Activated CD4-positive, alpha-beta T cell treated with anti-CD3 and anti-CD28 coated beads for 24 hours (primary cell): Measurements from ENCODE around the gene ARHGAP30.
"Not testable (repeated sequence)": the region's sequence is repeated elsewhere in the genome, so short reads cannot be mapped to it uniquely, and the experiment has no call there.

Experiments used
- DNase-seq, 2 donors: peaks; one replicate each; pipeline ENCODE4 v3.0.0-alpha.2; 2020; ENCODE audit warnings: low read depth in 2 of 2

ARHGAP30 gene, protein sequence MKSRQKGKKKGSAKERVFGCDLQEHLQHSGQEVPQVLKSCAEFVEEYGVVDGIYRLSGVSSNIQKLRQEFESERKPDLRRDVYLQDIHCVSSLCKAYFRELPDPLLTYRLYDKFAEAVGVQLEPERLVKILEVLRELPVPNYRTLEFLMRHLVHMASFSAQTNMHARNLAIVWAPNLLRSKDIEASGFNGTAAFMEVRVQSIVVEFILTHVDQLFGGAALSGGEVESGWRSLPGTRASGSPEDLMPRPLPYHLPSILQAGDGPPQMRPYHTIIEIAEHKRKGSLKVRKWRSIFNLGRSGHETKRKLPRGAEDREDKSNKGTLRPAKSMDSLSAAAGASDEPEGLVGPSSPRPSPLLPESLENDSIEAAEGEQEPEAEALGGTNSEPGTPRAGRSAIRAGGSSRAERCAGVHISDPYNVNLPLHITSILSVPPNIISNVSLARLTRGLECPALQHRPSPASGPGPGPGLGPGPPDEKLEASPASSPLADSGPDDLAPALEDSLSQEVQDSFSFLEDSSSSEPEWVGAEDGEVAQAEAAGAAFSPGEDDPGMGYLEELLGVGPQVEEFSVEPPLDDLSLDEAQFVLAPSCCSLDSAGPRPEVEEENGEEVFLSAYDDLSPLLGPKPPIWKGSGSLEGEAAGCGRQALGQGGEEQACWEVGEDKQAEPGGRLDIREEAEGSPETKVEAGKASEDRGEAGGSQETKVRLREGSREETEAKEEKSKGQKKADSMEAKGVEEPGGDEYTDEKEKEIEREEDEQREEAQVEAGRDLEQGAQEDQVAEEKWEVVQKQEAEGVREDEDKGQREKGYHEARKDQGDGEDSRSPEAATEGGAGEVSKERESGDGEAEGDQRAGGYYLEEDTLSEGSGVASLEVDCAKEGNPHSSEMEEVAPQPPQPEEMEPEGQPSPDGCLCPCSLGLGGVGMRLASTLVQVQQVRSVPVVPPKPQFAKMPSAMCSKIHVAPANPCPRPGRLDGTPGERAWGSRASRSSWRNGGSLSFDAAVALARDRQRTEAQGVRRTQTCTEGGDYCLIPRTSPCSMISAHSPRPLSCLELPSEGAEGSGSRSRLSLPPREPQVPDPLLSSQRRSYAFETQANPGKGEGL

DNA sequence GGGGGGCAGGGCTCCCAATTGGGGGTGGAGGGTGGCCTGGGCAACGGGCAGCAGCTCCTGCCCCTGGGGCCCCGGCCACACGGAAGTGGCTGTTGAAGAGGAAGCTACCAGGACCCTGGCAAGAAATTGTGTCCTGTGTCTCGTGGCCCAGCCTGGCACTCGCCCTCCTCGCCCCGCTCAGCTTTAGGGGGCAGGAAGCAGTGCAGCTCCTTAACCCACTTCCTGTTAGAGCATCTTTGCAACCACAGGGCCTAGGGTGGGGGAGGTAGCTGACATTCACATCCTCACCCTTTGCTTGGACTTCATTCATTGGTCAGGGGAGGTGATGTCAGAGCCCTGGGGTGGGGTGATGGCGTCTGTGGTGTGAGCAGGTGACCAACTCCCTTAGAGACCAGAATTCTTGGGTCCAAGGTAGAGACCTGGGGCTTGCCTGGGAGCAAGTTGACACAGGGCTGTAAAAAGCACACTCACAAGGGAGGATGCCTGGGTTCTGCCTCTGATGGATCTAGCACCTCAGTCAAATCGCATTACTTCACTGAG, at the start of gene ARHGAP30:
TSS of gene ARHGAP30 (minus strand) at position 161 of the 540 bp plus-strand sequence. CDS start 267 bp downstream, outside the sequence.
- peak; percentile 61 to 69 for DNase-seq

DNA sequence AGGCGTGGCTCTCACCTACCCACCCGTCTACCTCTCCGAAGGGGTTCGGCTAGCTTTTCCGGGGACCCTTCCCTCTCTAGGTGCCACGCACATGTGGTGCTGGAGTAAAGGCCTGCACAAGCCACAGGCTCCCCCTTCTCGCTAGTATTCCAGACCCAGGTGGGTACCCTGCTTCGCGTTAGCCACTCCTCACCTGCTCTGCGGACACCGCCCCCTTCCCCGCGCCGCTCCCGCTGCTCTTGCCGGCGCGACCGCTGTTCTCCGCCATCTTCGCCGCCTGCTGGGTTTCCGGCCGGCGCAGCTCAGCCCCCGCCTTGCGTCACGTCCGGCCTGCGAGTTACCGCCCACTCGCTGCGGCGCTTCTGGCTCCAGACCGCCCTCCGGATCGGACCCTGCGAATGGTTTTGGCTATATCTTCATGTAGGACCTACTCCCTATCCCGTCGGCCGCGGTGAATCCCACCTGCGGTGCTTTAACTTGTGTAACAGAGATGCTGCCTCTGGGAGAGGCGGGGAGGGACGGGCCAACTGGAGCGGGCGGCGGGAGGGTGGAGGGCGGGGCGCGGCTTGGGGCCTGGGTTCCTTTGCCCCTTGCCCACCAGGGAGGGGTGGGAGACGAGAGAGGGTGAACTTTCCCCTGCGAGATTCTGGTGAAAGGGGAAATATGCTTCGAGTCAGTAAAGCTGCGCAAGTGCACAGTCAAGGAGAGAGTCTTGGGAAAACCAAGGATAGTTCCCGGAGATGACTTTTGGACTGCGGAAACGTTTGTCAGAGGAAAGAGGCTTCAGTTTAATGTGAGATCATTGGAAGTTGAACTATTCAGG, 48.3 kb upstream of the ARHGAP30 start, which contains the start of the genes NIT1 and PFDN2:
TSS of gene NIT1 (plus strand) at position 347 of the 823 bp plus-strand sequence. CDS start at position 419, 72 bp downstream.
TSS of gene PFDN2 (minus strand) at position 279 of the 823 bp plus-strand sequence. CDS start at position 268, 11 bp downstream.
- DNase-seq = peak; percentile 72 to 82

DNA sequence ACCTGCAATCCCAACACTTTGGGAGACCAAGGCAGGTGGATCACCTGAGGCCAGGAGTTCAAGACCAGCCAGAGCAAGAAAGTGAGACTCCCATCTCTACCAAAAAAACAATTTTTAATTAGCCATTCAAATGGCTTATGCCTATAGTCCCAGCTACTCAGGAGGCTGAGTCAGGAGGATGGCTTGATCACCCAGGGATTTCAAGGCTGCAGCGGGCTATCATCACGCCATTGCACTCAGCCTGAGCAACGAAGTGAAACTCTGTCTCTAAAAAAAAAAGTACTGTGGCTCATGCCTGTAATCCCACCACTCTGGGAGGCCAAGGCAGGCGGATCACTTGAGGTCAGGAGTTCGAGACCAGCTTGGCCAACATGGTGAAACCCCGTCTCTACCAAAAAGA, 46.3 kb upstream of the ARHGAP30 start:
- DNase-seq = not testable (repeated sequence)

DNA sequence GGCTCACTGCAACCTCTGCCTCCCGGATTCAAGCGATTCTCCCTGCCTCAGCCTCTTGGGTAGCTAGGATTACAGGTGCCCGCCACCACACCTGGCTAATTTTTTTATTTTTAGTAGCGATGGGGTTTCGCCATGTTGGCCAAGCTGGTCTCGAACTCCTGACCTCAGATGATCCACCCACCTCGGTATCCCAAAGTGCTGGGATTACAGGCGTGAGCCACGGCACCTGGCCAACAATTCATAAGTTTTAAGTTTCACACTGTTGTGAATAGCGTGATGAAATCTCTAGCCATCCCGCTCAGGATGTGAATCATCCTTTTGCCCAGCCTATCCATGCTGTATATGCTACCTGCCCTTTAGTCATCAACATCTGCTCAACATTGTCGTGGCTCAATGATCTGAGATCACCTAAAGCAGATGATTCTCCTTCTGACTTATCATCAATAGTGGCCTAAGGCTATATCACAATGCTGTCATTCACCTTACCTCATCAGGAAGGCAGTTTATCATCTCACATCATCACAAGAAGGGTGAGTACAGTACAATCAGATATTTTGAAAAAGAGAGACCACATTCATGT, 45.5 kb upstream of the ARHGAP30 start:
- no peak for DNase-seq

DNA sequence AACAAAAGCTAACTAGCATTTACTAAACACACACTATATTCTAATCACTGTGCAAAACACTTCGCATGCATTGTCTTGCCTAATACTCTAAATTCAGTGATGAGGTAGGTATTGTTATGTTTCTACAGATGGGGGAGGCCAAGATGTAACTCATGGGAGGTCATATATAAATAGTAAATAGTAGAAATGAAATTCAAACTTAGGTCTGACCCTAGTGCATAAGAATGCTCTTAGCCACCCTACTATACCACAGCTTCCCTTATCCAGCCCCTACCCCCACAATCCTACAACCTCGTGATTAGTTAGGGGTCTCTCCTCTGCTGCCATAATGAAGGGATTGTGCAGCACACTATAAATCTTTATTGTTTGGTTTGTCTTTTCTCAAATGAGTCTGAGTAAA, 44.9 kb upstream of the ARHGAP30 start:
- no peak for DNase-seq

DNA sequence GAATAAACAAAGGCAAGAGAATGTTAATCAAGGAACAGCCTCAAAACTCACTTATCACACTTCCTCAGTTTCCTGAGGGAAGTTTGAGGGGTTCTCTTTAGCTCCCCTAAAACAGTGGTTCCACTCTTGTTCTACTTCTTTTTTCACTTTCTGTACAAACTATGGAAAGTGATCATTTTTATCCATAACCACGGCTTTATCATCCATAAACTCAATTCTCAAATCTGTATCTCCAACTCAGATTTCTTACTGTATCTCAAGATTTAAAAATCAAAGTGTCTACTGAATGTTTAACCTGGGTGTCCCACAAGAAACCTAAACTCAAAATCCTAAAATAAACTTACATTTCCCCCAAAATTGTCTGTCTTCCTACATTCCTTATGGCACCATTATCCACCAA, 44.2 kb upstream of the ARHGAP30 start:
- no peak for DNase-seq

DNA sequence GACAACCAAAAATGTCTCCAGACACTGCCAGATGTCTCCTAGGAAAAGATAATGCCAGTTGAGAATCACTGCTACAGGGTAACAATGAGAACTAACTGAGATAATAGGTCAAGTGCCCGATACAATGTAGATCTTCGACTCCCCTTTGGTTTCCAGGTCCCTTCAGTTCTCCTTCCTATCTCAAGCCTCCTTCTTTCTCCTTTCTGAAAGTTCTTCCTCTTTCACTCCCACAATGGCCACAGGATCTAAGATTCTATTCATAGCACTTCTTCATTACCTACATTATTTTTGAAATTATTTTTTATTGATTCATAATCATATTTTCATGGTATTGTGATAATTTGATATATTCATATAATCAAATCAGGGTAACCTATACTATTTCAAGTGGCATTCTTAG, 41.8 kb upstream of the ARHGAP30 start:
- no peak for DNase-seq

DNA sequence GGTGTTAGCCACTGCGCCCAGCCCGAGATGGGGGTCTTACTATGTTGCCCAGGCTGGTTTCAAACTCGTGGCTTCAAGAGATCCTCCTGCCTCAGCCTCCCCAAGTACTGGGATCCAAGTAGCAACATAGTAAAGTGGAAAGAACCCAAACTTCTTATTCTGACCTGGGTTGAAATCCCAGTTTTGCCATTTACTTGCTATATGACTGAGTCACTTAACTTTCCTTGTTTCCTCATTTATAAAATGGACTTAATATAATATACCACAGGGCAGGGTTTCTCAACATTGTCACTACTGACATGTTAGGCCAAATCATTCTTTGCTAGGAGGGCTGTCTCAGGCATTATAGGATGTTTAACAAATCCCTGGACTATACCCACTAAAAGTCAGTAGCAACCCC, 41.4 kb upstream of the ARHGAP30 start:
- DNase-seq = no peak

DNA sequence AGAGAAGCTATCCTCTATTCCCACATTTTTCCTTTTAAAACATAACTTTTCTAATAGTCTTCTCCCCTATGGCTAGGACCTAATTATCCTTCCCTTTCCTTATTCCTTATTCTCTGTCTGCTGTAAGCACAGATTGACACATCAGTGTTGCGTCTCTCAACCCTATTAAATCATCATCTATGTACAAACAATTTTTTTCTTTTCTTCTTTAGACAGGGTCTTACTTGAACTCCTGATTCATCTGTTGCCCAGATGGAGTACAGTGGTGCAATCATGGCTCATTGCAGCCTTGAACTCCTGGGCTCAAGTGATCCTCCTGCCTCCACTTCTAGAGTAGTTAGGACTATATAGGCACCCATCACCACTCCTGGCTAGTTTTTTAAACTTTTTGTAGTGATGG, 36.7 kb upstream of the ARHGAP30 start:
- no peak for DNase-seq

DNA sequence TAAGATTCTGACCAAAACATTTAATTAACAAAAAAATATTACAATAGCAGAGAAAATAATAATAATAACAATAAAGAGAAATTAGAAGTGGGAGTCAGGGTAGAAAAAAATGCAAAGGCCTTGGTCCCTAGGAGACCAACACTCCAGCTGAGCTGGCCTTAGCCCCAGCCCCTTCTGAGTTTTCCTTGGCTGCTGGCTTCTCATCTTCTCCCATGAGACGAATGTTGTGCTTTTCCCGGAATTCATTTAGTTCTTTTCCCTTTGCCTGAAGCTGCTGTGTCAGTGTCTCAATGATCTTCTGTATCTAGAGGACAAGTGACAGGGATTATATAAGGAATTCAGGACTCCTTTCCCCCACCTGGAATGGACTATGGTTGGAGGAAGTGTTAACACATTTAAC, 30.9 kb upstream of the ARHGAP30 start:
- DNase-seq = no peak

DNA sequence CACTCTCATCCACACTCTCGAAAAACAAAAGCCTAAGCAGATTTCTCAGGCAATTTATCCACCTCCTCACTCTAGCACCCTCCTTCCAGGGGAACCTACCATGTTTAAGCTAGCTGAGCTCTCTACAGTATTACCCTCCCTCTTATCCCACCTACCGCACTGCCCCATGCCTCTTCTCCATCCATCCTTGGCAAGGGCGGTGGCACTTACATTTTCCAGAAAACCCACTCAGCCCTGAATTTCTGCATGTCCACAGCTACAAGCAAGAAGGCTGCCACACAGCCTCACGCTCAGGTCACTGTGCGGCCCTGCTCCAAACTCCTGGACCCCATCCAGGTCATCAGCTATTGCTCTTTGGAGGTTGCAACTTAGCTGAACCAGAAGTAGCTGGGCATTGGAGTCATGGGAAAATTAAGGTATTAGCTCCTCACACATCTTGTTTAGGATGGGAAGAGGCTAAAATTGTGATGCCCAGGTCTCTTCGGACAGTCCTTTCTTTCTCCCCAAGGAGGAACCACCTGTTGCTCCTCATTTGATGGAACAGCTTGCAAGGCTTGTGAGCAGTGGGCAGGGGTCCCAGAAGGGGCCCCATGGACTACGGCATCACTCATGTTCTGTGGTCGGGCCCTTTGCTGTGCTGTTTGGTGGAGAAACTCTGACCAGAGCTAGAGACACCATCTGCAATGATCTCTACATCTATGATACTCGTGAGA, 29.6 kb upstream of the ARHGAP30 start:
- no peak for DNase-seq

DNA sequence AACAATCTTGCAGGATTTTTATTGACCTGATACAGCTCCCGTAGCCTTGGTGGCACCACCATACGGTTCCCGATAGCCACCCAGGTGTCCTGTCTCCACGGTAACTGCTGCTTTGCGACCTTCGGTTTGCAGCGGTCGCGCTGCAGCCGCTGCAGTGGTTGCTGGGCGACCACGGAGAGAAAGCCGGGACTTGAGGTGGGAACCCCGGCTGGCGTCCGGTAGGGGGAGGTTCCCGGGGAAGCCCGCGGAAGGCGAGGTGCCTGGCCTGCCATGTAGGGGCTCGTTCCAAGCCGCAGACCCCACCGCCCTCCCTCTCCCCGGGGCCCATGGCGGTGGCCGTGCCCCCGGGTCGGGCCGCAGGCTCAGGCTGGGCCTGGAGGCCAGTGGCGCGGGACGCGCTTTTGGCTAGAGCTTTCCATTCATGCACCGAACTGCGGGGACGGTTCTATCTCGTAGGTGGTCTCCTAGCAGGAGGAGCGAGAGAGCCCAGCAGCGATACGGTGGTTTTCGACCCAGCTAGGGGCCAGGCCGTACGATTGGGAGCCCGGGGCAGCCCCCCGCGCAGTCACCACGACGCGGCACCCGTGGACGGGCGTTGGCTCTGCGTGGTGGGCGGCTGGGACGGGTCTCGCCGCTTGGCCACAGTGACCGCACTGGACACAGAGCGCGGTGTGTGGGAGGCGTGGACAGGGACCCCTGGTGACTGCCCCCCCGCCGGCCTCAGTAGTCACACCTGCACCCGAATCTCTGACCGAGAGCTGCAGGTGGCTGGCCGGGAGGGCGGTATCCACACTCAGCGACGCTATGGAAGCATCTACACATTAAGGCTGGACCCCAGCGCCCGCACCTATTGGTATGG, 28.7 kb upstream of the ARHGAP30 start, which contains the start of gene KLHDC9:
TSS of gene KLHDC9 (plus strand) at position 152 of the 859 bp plus-strand sequence. CDS start at position 327, 175 bp downstream.
- peak; percentile 36 to 52 for DNase-seq

DNA sequence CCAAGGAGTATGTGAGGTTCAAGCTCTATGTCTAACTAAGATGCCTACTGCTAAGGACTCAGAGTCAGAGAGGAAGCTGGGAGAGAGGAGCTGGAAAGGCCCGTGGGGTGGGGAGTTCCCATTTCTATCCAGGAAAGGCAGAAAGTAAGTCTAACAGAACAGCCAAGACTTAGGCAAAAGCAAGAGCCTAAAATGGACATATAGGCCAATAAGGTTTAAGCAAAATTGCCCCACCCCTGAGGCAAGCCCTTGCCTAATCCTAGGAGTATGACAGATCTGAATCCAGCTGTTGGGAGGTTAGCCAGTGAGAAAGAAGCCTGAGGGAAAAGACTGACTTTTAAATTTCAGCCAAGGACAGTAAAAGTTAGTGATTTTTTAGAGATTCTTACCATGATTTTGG, 26.8 kb upstream of the ARHGAP30 start:
- DNase-seq = no peak

DNA sequence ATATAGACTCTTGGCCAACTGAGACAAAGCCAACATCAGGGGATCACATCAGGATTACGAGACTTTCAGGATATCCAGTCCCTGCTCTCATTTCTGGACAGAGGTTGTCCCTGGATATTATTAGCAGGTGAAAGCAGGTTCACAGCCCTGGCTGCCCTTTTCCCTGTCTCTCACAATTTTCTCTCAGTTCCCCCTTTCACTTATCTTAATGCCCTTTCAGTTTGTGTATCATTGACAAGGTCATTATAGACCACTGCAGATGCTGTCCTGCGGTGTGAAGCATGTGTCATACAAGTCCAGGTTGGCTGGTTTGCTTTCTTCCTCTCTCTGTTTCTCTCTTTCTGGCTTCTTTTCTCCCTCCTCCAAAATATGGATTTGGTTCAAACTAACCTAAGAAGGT, 26.3 kb upstream of the ARHGAP30 start:
- DNase-seq = no peak

DNA sequence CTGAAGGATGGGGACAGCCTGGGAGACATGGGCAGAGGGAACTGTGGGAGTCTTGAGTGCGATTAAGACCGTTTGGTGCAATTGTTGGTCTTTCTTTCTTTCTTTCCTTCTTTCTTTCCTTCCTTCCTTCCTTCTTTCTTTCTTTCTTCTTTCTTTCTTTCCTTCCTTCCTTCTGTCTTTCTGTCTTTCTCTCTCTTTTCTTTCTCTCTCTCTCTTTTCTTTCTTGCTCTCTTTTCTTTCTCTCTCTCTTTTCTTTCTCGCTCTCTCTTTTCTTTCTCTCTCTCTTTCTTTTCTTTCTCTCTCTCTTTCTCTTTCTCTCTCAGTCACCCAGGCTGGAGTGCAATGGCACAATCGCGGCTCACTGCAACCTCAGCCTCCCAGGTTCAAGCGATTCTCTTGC, 25.5 kb upstream of the ARHGAP30 start:
- DNase-seq = no peak

DNA sequence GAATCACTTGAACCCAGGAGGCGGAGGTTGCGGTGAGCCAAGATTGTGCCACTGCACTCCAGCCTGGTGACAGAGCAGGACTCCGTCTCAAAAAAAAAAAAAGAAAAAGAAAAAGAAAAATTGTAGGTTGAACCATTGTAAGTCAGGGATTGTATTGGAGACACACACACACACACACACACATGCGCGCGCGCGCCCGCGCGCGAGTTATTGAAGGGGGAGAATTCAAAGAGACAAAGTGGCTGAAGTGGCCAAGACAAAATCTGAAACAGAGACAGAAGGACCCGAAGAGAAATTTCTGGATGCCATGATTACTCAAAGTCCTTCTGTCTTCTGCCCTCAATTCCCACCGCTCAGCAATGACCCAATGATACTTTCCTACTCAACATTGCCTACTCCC, 24.8 kb upstream of the ARHGAP30 start:
- DNase-seq = no peak

DNA sequence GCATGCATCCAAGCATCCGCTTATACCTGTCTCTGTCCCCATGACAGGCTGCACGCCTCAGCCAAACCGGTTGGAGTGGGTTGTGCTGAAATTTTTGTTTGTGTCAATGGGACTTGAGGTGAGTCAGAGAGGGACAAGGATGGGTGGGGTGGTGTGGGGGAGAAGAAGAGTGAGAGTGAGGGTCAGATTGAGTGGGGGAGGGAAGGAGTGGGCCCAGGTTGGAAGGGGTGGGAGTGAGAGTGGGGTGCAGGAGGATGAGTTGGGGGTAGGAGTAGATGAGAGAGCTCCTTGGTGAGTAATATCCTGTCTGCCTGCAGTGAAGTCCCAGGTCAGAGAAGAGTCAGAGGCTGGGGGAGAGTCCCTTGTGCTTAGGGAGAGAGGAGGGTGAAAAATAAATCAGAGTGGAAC, 22.9 kb upstream of the ARHGAP30 start:
- DNase-seq = peak in 1 of 2 donors; percentile 19

DNA sequence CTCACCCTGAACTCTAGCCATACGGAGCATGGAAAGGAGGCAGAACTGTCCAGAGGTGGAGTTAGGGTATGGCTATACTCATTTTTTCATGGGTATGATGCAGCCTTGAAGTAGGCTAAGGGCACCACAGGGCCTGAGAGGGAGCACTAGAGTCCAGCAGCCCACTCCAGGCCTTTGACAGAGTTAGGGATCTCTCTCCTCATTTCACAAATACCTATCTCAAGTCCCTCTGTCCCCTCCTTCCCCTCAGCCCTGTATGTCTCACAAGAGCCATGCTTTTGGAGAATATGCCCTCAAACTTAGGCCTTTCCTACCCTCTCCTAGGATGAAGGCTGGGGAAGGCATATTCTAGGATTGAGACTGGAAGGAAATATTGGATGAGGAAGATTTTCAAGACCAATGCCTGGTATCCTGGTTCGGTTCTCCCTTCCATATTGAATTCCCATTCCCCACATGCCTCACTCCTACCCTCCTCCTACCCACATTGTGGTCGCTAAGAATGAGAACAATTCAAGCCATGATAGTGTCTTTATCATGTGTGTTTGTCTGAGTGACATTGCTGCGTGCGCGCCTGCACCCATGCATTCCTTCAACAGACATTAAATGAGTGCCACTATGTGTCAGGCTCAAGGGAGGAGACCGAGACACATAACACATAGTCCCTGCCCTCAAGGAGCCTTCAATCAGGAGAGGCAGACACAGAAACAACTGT, 22.3 kb upstream of the ARHGAP30 start:
- DNase-seq = no peak
